ENCODE measurements around the gene CENPC. TPM values are rescaled to one million over a fixed set of nuclear protein-coding genes. Genes with fewer than 3 reads are reported as not detected.

CENPC gene
- total and polyA plus RNA-seq, 2 donors (not counting 1 experiment from before 2014, with no cell fraction given), result 11.7 to 67.0 TPM

GRCh38 chr4:67470871-67471270, 74.4 kb downstream of the CENPC start:
- no peak overlapping the region for H3K27ac Mint-ChIP-seq
- H3K4me2 ChIP-seq (replicated peaks; ENCODE audit: low read depth, low read length, poor library complexity, severe bottlenecking), result no peak overlapping the region

GRCh38 chr4:67468830-67469229, 76.5 kb downstream of the CENPC start:
- CTCF ChIA-PET, result no interaction called here
- Mint-ChIP-seq H3K27ac (no peak overlapping the region), H3K4me1 (no peaks in the 10 kb centered on the region), H3K27me3 (no peaks in the 10 kb centered on the region), H3K9me3 (ENCODE audit: insufficient read depth) (no peaks in the 10 kb centered on the region), H3K4me3 (no peak overlapping the region)
- TF ChIP-seq EZH2 (IDR thresholded peaks at IDR 0.05; ENCODE audit: borderline replicate concordance, insufficient read depth, low read depth, low read length, poor library complexity, severe bottlenecking), result no peak
- TF ChIP-seq CTCF (IDR thresholded peaks at IDR 0.05), result no peak
- DNase-seq (no peak), ATAC-seq (ENCODE audit: low read depth) (no peak)
- Histone ChIP-seq H2AFZ (ENCODE audit: insufficient read depth, low read depth, low read length, poor library complexity, severe bottlenecking) (no peak overlapping the region), H3K36me3 (replicated peaks in 1 of 2; ENCODE audit: control extremely low read depth in 1 of 2, control insufficient read depth in 1 of 2, extremely low read depth in 1 of 2, insufficient read depth in 2 of 2, low read length in 1 of 2) (peaks cover 9 to 45% of the 10 kb centered on the region in 2 experiments), H3K9me3 (ENCODE audit: control extremely low read depth in 1 of 3, control insufficient read depth in 2 of 3, insufficient read depth in 1 of 3, low read length in 2 of 3) (no peaks in the 10 kb centered on the region), H3K4me2 (replicated peaks; ENCODE audit: low read depth, low read length, poor library complexity, severe bottlenecking) (no peak overlapping the region), H3K4me1 (ENCODE audit: control insufficient read depth in 2 of 2, insufficient read depth in 2 of 2, low read length in 2 of 2) (no peaks in the 10 kb centered on the region), H3K79me2 (ENCODE audit: control insufficient read depth, insufficient read depth, low read length) (no peaks in the 10 kb centered on the region), H3K9ac (ENCODE audit: low read length) (no peak overlapping the region), H3K4me3 (ENCODE audit: control extremely low read depth in 1 of 5, extremely low read depth in 1 of 5, insufficient read depth in 1 of 5, low read depth in 2 of 5, low read length in 4 of 5) (no peak overlapping the region), H3K27me3 (replicated peaks in 1 of 4; ENCODE audit: control extremely low read depth in 1 of 4, control insufficient read depth in 3 of 4, insufficient read depth in 4 of 4, low read length in 3 of 4) (no peaks in the 10 kb centered on the region), H3K27ac (ENCODE audit: low read length in 2 of 2) (no peak overlapping the region), H4K20me1 (ENCODE audit: control insufficient read depth, insufficient read depth, low read length, poor library complexity, severe bottlenecking) (no peaks in the 10 kb centered on the region)
- POLR2A ChIA-PET, result no interaction called here
- intact Hi-C loops (cut with micrococcal nuclease), result no loop called here

More at GRCh38 chr4:67470871-67471270, 74.4 kb downstream of the CENPC start:
- ChIA-PET POLR2A (no interaction called here), CTCF (no interaction called here)
- H3K27me3 Mint-ChIP-seq, result no peaks in the 10 kb centered on the region
- no peaks in the 10 kb centered on the region for H3K4me1 ChIP-seq (ENCODE audit: control insufficient read depth in 2 of 2, insufficient read depth in 2 of 2, low read length in 2 of 2)
- no peaks in the 10 kb centered on the region for H3K79me2 ChIP-seq (ENCODE audit: control insufficient read depth, insufficient read depth, low read length)
- no peak overlapping the region for H3K9ac ChIP-seq (ENCODE audit: low read length)
- intact Hi-C loops (cut with micrococcal nuclease), result no loop called here
- no peak overlapping the region for H3K27ac ChIP-seq (ENCODE audit: low read length in 2 of 2)
- no peaks in the 10 kb centered on the region for H3K9me3 Mint-ChIP-seq (ENCODE audit: insufficient read depth)
- H3K36me3 ChIP-seq (replicated peaks in 1 of 2; ENCODE audit: control extremely low read depth in 1 of 2, control insufficient read depth in 1 of 2, extremely low read depth in 1 of 2, insufficient read depth in 2 of 2, low read length in 1 of 2), result peaks cover 9 to 57% of the 10 kb centered on the region in 2 experiments
- H3K4me1 Mint-ChIP-seq, result no peaks in the 10 kb centered on the region
- no peak for TF ChIP-seq EZH2 (IDR thresholded peaks at IDR 0.05; ENCODE audit: borderline replicate concordance, insufficient read depth, low read depth, low read length, poor library complexity, severe bottlenecking)
- no peak overlapping the region for H3K4me3 ChIP-seq (ENCODE audit: control extremely low read depth in 1 of 5, extremely low read depth in 1 of 5, insufficient read depth in 1 of 5, low read depth in 2 of 5, low read length in 4 of 5)
- H2AFZ ChIP-seq (ENCODE audit: insufficient read depth, low read depth, low read length, poor library complexity, severe bottlenecking), result no peak overlapping the region
- DNase-seq (no peak), ATAC-seq (ENCODE audit: low read depth) (no peak)
- H3K4me3 Mint-ChIP-seq, result no peak overlapping the region
- H4K20me1 ChIP-seq (ENCODE audit: control insufficient read depth, insufficient read depth, low read length, poor library complexity, severe bottlenecking), result no peaks in the 10 kb centered on the region
- no peaks in the 10 kb centered on the region for H3K27me3 ChIP-seq (replicated peaks in 1 of 4; ENCODE audit: control extremely low read depth in 1 of 4, control insufficient read depth in 3 of 4, insufficient read depth in 4 of 4, low read length in 3 of 4)
- no peaks in the 10 kb centered on the region for H3K9me3 ChIP-seq (ENCODE audit: control extremely low read depth in 1 of 3, control insufficient read depth in 2 of 3, insufficient read depth in 1 of 3, low read length in 2 of 3)

Data from B cell (primary cell).